Epidermal melanocyte (primary cell): ENCODE measurements around the gene XPR1.

Experiments
- DNase-seq: peaks from one replicate; pipeline ENCODE4 v3.0.0; 2011; ENCODE audit warnings: low spot score; ENCODE audit not compliant: insufficient read length

XPR1 gene

GRCh38 chr1:180928331-180929230 is 296.8 kb downstream of the XPR1 start:
- DNase-seq, result no peak

GRCh38 chr1:180929389-180929788 is 297.6 kb downstream of the XPR1 start:
- DNase-seq, result no peak

- DNase-seq, result no peak
These were observed 298.9 kb downstream of the XPR1 start for GRCh38 chr1:180930687-180931086.

- no peak for DNase-seq
These were observed 299.7 kb downstream of the XPR1 start for GRCh38 chr1:180931529-180931928.

- DNase-seq, result no peak
These were observed 300.6 kb downstream of the XPR1 start for GRCh38 chr1:180932378-180932777.

- DNase-seq, result no peak
These were observed 301.3 kb downstream of the XPR1 start for GRCh38 chr1:180933141-180933540.

- DNase-seq, result no peak
These were observed 302.7 kb downstream of the XPR1 start for GRCh38 chr1:180934563-180934962.

- no peak for DNase-seq
These were observed 303.7 kb downstream of the XPR1 start for GRCh38 chr1:180935326-180936109.

GRCh38 chr1:180936110-180937011 is 304.5 kb downstream of the XPR1 start:
- DNase-seq, result no peak

GRCh38 chr1:180937012-180937372 is 305.2 kb downstream of the XPR1 start:
- DNase-seq, result no peak

GRCh38 chr1:180937624-180938225 is 305.9 kb downstream of the XPR1 start:
- DNase-seq, result no peak

- DNase-seq, result no peak
These were observed 307.4 kb downstream of the XPR1 start for GRCh38 chr1:180939073-180939710.

- no peak for DNase-seq
These were observed 307.9 kb downstream of the XPR1 start for GRCh38 chr1:180939711-180940103.
